ENCODE measurements around the gene AIDA.
A peak's percentile ranks its signal among the peaks of the same experiment; 100 is the strongest.

Gene AIDA

GRCh38 chr1:222618880-222619596 lies 93.3 kb downstream of the AIDA start:
- TF ChIP-seq CTCF (IDR thresholded peaks at IDR 0.05; ENCODE audit: insufficient read depth, missing control alignments): no peak
- FAIRE-seq (peak; percentile 64), DNase-seq (ENCODE audit: insufficient read length, low spot score) (no peak)
